Measurements from ENCODE around the gene TSPYL4.

The TSPYL4 gene

DNA sequence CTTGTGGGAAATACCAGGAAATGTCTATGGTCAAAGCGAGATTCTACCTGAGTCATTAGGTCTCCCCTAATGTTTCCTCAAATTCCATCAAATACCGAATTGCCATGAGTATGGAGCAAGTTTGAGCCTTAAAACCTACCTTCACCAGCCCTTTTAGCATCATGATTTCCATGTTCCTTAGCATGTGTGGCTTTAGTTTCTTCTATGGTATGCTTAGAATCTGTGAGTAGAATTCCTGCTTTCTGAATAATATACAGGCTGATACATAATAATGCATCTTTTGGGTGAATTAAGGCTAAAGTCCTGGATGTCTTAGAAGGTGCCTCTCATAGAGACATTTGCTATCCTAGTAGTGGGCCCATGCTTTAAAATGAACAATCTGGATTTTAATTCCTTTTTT lies 32.0 kb downstream of the TSPYL4 start:
- DNase-seq: no peak

DNA sequence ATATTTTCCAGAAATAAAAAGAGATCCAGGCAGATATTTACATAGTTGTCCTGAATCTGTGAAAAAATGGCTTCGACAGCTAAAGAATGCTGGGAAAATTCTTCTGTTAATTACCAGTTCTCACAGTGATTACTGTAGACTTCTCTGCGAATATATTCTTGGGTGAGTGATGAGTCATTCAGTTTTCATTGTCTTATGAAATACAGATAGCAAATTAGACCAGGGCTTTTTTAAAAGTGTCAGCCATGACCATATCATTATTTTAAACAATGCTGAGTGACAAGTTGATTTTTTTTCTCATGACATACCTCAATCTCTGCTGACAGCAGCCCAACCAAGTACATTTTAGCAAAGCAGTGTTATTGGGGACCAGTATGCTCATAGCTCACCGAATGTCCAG lies 32.8 kb downstream of the TSPYL4 start:
- DNase-seq: peak; percentile 6

DNA sequence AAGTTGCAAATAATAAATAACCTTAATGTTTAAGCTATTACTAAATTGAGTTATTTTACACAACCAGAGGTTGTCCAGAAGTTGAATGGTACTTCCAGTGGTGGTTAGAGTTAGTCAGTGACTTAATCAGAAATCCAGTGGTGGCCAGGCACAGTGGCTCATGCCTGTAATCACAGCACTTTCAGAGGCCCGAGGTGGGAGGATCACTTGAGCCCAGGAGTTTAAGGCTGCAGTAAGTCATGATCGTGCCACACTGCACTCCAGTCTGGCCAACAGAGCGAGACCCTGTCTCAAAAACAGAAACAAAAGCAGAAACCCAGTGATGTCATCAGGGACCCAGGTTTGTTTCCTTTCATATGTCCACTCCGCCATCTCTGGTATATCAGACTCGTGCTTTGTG lies 35.0 kb downstream of the TSPYL4 start:
- no peak for DNase-seq

DNA sequence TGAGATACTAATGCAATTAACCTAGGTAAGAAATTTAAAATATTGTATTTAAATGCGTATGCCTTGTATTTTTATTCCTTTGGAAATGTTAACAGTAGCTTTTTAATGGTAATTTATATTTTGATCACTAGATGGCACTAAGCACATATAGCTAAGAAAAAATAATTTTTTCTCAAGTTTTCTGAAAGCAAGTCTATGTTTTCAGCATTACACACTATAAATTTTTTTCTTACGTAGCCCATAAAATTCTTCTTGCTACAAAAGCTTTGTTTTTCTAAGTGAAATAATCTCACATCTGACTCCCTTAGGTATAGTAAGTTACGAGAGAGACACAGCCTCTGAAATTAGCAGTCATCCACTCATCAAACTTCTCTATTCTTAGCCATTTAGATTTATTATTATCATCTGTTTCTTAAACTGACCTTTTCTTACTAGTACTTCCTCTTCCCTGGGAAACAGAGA lies 35.7 kb downstream of the TSPYL4 start:
- peak; percentile 46 for DNase-seq

DNA sequence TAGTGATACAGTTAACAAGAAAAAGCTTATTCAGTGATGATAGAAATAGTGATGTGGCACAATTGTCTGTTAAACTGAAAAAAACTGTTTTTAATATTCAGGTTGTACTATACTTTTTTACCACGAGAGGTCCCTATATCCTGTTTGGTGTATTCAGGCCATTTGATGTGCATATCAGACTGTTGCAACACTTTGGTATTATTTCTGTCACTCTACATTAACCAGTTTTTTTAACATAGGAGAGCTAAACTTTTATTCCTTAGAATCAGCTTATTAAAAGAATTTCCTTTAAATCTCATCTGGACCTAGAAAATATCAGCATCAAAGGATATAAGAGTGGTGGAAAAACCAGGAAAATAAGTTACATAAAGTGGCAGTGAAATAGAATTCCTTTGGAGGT lies 36.8 kb downstream of the TSPYL4 start:
- peak; percentile 72 for DNase-seq

DNA sequence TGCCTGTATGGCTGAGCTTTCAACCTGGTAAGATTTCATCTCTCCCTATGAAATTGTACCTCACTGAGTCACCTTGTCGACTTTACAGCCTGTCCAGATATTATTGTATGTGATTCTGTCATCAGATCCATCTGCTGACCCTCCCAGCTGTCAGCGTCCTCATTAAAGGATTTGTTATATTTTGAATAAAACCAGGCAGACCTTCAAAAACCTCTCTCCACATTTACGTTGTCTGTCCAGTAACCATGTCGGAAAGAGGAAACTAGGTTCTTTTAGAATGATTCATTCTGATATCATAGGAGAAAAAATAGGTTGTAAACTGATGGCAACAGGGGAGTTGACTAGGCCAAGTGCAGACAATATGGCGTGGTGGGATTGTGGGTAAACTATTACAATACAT lies 38.5 kb downstream of the TSPYL4 start:
- no peak for DNase-seq

DNA sequence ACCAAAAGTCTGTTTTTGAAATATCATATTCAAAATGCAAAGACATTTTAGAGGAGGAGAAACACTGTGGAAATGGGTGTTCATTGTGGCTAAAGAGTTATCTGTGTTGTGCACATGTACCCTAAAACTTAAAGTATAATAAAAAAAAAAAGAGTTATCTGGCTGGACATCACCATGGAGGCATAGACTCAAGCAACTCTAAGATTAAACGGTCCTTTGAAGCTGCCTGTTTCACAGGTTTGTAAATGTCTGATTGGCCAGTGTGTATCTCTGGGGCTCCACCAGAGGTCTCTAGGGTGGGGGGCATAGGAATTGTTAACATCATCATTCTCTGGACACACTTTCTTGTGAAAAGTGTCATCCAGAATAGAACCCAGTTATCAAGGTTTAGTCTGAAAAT lies 39.2 kb downstream of the TSPYL4 start:
- DNase-seq: no peak

DNA sequence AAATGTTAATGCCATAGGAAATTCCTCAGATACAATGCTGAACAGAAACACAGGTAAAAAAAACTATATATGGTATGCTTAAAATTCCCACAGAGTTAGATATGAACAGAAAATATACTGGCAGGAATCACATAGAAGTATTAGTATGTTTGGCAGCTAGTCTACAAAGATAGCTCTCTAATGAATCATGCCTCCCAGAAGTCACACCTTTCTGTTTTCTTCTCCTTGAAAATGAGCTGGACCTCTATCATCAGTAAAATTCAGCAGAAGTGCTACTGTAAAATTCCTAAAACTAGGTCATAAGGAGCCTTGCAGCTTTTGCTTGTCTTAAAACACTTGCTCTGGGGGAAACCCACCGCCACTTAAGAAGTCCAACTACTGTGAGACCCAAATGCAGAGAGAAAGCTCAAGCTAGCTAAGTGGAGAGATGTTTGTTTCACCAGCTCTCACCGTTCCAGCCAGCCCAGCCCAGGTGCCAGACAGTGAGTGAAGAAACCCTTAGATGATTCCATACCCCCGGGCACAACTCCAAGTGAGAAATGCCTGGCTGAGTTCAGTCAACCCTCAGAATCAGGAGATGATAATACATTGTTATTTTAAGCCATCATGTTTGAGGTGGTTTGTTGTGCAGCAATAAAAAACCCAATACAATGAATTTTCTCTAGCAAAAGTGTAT lies 43.0 kb downstream of the TSPYL4 start:
- DNase-seq: no peak

DNA sequence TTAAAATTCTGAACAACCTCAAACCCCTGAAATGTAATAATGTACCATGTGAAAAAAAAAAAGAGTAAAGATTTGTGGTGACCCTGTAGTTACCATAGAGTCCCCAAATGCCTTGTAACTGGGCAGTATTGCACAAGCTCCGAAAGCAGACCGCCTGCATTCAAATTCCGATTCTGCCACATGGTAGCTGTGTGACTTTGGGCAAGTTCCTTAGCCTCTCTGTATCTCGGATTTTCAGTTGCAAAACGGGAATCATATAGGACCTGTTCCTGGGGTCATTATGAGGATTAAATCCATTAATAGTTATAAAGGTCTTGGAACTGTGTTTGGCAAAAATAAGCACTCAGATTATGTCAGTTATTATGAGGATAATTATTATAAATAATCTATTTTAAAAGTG lies 43.6 kb downstream of the TSPYL4 start:
- DNase-seq: no peak

DNA sequence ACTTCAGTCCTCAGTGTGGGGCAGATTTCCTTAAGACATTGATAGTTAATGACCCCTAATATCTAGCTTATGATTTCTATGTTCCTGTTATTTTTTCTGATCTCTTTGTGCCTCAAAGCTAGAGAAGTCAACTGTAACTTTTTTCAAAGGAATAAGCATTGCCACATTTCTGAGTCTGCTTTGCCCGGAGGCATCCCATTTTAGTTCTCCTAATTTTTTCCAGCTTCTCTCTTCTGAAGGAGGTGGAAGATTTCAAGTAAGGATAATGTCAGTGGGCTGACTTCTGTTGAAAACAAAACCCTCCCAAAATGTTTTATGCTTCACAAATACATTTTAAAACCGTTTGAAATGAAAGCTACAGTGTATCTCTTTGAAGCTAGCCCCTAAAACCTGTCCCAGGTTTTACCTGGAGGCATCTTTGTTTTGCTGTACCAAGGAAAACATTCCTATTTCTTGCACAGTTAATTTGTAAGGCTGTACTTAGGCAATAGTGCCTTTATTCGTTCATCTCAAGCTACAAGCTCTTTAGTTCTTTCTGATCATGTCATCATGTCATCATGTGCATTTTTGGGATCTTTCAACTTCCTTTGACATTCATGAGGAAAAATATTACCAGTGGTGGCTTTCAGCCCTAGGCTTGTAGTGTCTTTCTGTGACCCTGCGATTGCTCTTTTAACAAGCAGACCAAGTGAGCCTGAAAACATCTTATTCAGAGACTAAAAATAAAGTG lies 45.7 kb downstream of the TSPYL4 start:
- DNase-seq: no peak

DNA sequence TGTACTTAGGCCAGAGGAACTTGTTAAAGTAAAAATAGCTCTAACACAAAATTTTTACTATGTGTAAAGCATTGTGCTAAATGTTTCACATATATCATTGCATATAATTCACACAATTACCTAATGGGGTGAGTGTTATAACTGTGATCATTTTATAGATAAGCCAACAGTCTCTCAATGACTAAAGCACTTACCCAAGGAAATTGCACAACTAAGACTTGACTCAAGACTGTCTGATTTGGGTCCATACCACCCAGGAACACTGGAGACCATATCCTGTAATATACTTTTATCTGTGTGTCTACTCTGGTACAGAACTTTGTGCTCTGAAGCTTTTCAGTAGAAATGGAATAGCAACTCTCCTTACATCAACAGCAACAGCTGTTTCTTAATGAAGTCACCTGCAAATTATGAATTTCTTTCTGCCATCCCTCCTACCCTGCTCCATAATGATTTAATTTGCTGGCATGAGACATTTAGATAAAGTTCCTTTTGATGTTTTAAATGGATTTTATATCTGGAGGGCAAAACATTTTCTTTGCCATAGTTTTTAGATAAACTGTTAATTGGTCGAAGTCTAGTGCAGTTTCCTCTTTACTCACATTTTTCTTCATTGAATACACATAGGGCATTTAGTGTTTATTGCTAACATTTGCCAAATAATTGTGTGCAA lies 47.5 kb downstream of the TSPYL4 start:
- DNase-seq: peak; percentile 15

DNA sequence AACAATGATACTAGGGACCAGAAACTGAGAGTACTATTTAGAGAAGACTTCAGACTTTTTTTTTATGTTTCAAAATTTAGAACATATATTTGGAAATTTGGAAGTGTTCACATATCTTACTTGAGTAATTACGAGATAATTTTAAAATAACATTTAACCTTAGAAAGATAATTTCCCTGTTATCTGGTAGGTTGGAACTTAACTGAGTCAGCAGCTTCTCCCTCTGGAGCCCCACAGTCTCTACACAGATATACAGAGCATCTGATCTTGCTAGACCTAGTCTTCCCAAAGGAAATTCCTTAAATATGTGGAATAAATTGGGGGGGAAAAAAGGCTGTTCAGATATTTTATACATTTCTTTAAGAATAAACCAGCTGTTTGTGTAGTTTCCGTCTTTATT lies 48.6 kb downstream of the TSPYL4 start:
- DNase-seq: no peak

DNA sequence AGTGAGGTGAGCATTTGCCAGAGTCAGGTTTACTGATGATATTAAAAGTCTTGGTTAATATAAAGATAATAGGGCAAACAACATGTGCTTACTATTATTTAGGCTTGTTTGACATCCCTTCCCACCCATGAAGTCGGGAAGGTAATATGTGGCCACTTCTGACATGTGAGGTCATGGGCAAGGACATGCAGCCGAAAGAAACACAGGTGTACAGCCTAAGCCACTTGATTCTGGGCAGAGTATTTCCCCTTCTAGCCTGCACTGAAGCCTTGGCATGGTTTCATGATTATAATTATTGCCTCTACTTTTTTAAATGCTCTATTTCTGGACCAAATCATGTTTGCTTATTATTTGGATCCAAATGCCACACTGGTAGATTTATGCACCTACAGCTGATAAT lies 52.3 kb downstream of the TSPYL4 start:
- DNase-seq: no peak

DNA sequence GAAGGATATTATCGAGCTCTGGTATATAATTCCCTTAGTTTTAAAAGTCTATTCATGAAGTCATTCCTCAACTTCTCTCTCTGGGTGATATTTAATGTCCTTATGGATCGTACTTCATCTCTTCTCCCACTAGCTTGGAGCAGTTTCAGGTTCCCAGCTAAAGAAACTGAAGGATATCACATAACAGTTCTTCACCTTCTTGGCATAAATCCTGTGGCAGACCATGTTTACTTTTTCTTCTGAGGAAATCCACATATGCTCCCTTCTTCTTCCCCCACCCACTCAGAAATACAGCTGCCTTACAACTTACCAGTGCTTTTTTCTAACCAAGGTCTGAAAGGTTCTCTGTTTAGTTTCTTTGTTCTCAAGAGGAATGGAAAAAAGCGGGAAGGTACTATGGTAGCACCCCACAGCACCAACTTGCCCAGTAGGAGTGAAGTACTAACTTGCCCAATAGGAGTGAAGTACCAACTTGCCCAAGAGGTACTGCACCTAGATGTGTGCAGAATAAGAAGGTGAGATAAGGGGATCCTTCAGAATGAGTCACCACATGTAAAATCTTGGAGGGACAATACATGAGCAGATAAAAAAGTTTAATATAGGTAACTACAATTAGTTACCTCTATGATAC lies 53.1 kb downstream of the TSPYL4 start:
- no peak for DNase-seq

Measured in suppressor macrophage treated with lipopolysaccharide for 4 hours (primary cell).